SK-N-SH treated with all-trans-retinoic acid at 6 μM for 48 hours (cell line): ENCODE measurements around the gene EDEM2.

ENCODE experiments used
- CSDC2 ChIP-seq: fragments of 250-450 bp; sonication (Bioruptor Pico); IDR thresholded peaks from 2 replicates; pipeline ENCODE4 v1.5.0; 2020; ENCODE audit warnings: mild to moderate bottlenecking, moderate library complexity
- CSRNP3 ChIP-seq: fragments of 250-450 bp; sonication (Bioruptor Pico); IDR thresholded peaks from 2 replicates; pipeline ENCODE4 v1.5.1; 2021; ENCODE audit warnings: mild to moderate bottlenecking, moderate library complexity
- PATZ1 ChIP-seq: fragments of 250-450 bp; sonication (Bioruptor Pico); IDR thresholded peaks from 2 replicates; pipeline ENCODE4 v1.8.0; 2020; ENCODE audit warnings: mild to moderate bottlenecking, moderate library complexity, borderline replicate concordance
- ZNF70 ChIP-seq: fragments of 450-650 bp; formaldehyde crosslinking; IDR thresholded peaks from 2 replicates; pipeline ENCODE4 v1.5.0; 2020; ENCODE audit warnings: mild to moderate bottlenecking, moderate library complexity
- ZNF8 ChIP-seq: fragments of 450-650 bp; formaldehyde crosslinking; IDR thresholded peaks from 2 replicates; pipeline ENCODE4 v1.5.0; 2020; ENCODE audit warnings: mild to moderate bottlenecking, moderate library complexity

GRCh38 chr20:35155936-35156335 is 8.8 kb upstream of the EDEM2 start:
- TF ChIP-seq ZNF8 (CRISPR knock-in tag) = no peak
- no peak for TF ChIP-seq CSRNP3 (CRISPR knock-in tag)
- TF ChIP-seq CSDC2 = no peak
- TF ChIP-seq PATZ1 (CRISPR knock-in tag) = no peak
- TF ChIP-seq ZNF70 (CRISPR knock-in tag) = no peak
